RWPE2 (cell line): ENCODE results near the gene DSCAML1.
A peak's percentile ranks its signal among the peaks of the same experiment; 100 is the strongest.

ENCODE experiments used
- ATAC-seq: fragments of 200-7000 bp; cut with Tn5 transposase; 3 replicates; pipeline ENCODE4 v1.9.1; 2021; ENCODE audit warnings: low read depth
- DNase-seq: peaks from one replicate; pipeline ENCODE4 v3.0.0-alpha.2; 2020; ENCODE audit warnings: low spot score
- H3K27ac ChIP-seq: fragments of 450-650 bp; 2 replicates; pipeline ENCODE4 v1.5.1; 2017; ENCODE audit warnings: mild to moderate bottlenecking; ENCODE audit not compliant: poor library complexity, severe bottlenecking
- H3K27me3 ChIP-seq: fragments of 250-450 bp; sonication (Bioruptor Pico); 2 replicates; pipeline ENCODE4 v1.5.1; 2021; ENCODE audit warnings: mild to moderate bottlenecking, moderate library complexity; ENCODE audit not compliant: insufficient read depth, poor library complexity, severe bottlenecking
- H3K36me3 ChIP-seq: fragments of 250-450 bp; sonication (Bioruptor Pico); 2 replicates; pipeline ENCODE4 v1.5.1; 2020; ENCODE audit warnings: low read depth, mild to moderate bottlenecking, moderate library complexity
- H3K4me1 ChIP-seq: fragments of 250-450 bp; sonication (Bioruptor Pico); 2 replicates; pipeline ENCODE4 v1.5.1; 2021; ENCODE audit warnings: mild to moderate bottlenecking, moderate library complexity; ENCODE audit not compliant: insufficient read depth, poor library complexity, severe bottlenecking
- H3K4me3 ChIP-seq: fragments of 250-450 bp; sonication (Bioruptor Pico); 2 replicates; pipeline ENCODE4 v1.5.1; 2021; ENCODE audit warnings: mild to moderate bottlenecking, moderate library complexity; ENCODE audit not compliant: severe bottlenecking
- H3K9me3 ChIP-seq: fragments of 250-450 bp; sonication (Bioruptor Pico); 2 replicates; pipeline ENCODE4 v1.5.1; 2021; ENCODE audit warnings: mild to moderate bottlenecking, moderate library complexity; ENCODE audit not compliant: severe bottlenecking
- CTCF ChIP-seq: fragments of 450-650 bp; IDR thresholded peaks from one replicate; pipeline ENCODE4 v1.5.1; 2017; ENCODE audit warnings: mild to moderate bottlenecking, moderate library complexity; ENCODE audit not compliant: poor library complexity, severe bottlenecking

Gene DSCAML1

GRCh38 chr11:117433717-117434116 is 363.3 kb downstream of the DSCAML1 start:
- no peaks in the 10 kb centered on the region for H3K9me3 ChIP-seq
- H3K4me1 ChIP-seq, result no peaks in the 10 kb centered on the region
- H3K36me3 ChIP-seq, result no peaks in the 10 kb centered on the region
- DNase-seq (no peak), ATAC-seq (no peak)
- no peaks in the 10 kb centered on the region for H3K27me3 ChIP-seq
- H3K27ac ChIP-seq, result no peak overlapping the region
- no peak for TF ChIP-seq CTCF
- H3K4me3 ChIP-seq, result no peak overlapping the region

GRCh38 chr11:117431436-117431835 is 365.6 kb downstream of the DSCAML1 start:
- no peak for TF ChIP-seq CTCF
- no peak for ATAC-seq
- H3K27me3 ChIP-seq, result no peaks in the 10 kb centered on the region
- no peak overlapping the region for H3K4me3 ChIP-seq
- no peak overlapping the region for H3K27ac ChIP-seq
- no peaks in the 10 kb centered on the region for H3K4me1 ChIP-seq
- no peak for DNase-seq
- no peaks in the 10 kb centered on the region for H3K36me3 ChIP-seq
- H3K9me3 ChIP-seq, result no peaks in the 10 kb centered on the region

GRCh38 chr11:117430293-117430955 is 366.6 kb downstream of the DSCAML1 start:
- TF ChIP-seq CTCF, result no peak
- no peaks in the 10 kb centered on the region for H3K9me3 ChIP-seq
- H3K27ac ChIP-seq, result no peak overlapping the region
- no peaks in the 10 kb centered on the region for H3K27me3 ChIP-seq
- H3K4me1 ChIP-seq, result no peaks in the 10 kb centered on the region
- H3K4me3 ChIP-seq, result no peak overlapping the region
- DNase-seq (no peak), ATAC-seq (no peak)
- no peaks in the 10 kb centered on the region for H3K36me3 ChIP-seq

GRCh38 chr11:117428856-117429229 is 368.2 kb downstream of the DSCAML1 start:
- ATAC-seq, result no peak
- Histone ChIP-seq H3K27me3 (no peaks in the 10 kb centered on the region), H3K36me3 (no peaks in the 10 kb centered on the region), H3K9me3 (no peaks in the 10 kb centered on the region), H3K4me1 (no peaks in the 10 kb centered on the region), H3K27ac (no peak overlapping the region), H3K4me3 (no peak overlapping the region)
- DNase-seq, result no peak
- no peak for TF ChIP-seq CTCF

GRCh38 chr11:117428186-117428855 is 368.7 kb downstream of the DSCAML1 start:
- H3K27ac ChIP-seq, result no peak overlapping the region
- DNase-seq (peak; percentile 49), ATAC-seq (no peak)
- no peaks in the 10 kb centered on the region for H3K4me1 ChIP-seq
- no peaks in the 10 kb centered on the region for H3K27me3 ChIP-seq
- no peak overlapping the region for H3K4me3 ChIP-seq
- no peak for TF ChIP-seq CTCF
- no peaks in the 10 kb centered on the region for H3K9me3 ChIP-seq
- no peaks in the 10 kb centered on the region for H3K36me3 ChIP-seq
